Esophagus squamous epithelium (tissue), 5 donors: ENCODE data around the gene TFEB. TPM values are rescaled to one million over a fixed set of nuclear protein-coding genes. Genes with fewer than 3 reads are reported as not detected.

Experiments used
- DNase-seq: peaks from one replicate; lab custom pipeline; 2025; lab: John Stamatoyannopoulos, UW
- H3K27ac ChIP-seq, 4 donors: fragments of 200-600 bp; sonication (generic); one replicate each; pipeline ENCODE4 v1.5.1; 2016 to 2019; ENCODE audit warnings: mild to moderate bottlenecking in 1 of 4
- H3K27me3 ChIP-seq, 4 donors: fragments of 200-600 bp; sonication (generic); 1 replicate in 3 of 4; 2 replicates in 1 of 4; pipeline versions ENCODE4 v1.5.1 to v1.6.0; 2017 to 2021; ENCODE audit warnings: antibody characterized with exemption in 1 of 4
- H3K36me3 ChIP-seq, 3 donors: fragments of 200-600 bp; sonication (generic); one replicate each; pipeline ENCODE4 v1.5.1; 2016 to 2019
- H3K4me1 ChIP-seq, 3 donors: fragments of 200-600 bp; sonication (generic); one replicate each; pipeline ENCODE4 v1.5.1; 2017 to 2019
- H3K4me3 ChIP-seq, 4 donors: fragments of 200-600 bp; sonication (generic); 1 replicate in 3 of 4; 2 replicates in 1 of 4; pipeline ENCODE4 v1.5.1; 2016 to 2019; ENCODE audit warnings: mild to moderate bottlenecking in 2 of 4, moderate library complexity in 1 of 4
- H3K9me3 ChIP-seq, 3 donors: fragments of 200-600 bp; sonication (generic); one replicate each; pipeline ENCODE4 v1.5.1; 2016 to 2019
- CTCF ChIP-seq, 6 experiments: fragments of 450-650 bp in 4 of 6; fragments of 200-600 bp in 2 of 6; sonication (generic) in 2 of 6; IDR thresholded peaks; one replicate each; pipeline ENCODE4 v1.5.1; 2016 to 2019; ENCODE audit warnings: antibody characterized with exemption in 6 of 6, mild to moderate bottlenecking in 4 of 6, moderate library complexity in 4 of 6
- POLR2A ChIP-seq, 4 donors: fragments of 450-650 bp; IDR thresholded peaks; one replicate each; pipeline ENCODE4 v1.6.1; 2017; ENCODE audit warnings: antibody characterized with exemption in 4 of 4, mild to moderate bottlenecking in 4 of 4, moderate library complexity in 3 of 4
- WGBS, 2 donors: methylation state at CpG; one replicate each; pipeline ENCODE4 v1.1.5; 2018; 5-methylcytosine and 5-hydroxymethylcytosine counted together
- intact Hi-C: fragments of 100-400 bp; cut with DNase I; formaldehyde crosslinking; loops from one replicate; pipeline ENCODE4 v1.15.0; 2022
- total RNA-seq, 4 donors: library from RNA; depleted of rRNA; stranded (reverse); fragments of >200 nt; gene quantifications; one replicate each; pipeline ENCODE4 v1.1.0, GENCODE V29; 2016
- donor health status: DM: yes; HTN: yes; CAD: no.

TFEB gene
- total RNA-seq = 10 to 100 TPM in 3 of 4 donors, 1 to 10 TPM in 1; 7.0 to 17.5 (median 13.4) TPM

- Histone ChIP-seq H3K9me3 (no peaks in the 10 kb centered on the region), H3K4me3 (peak within 1 kb of the TSS; percentile 80 to 93 (median 90)), H3K27me3 (no peaks in the 10 kb centered on the region), H3K36me3 (no peaks in the 10 kb centered on the region), H3K4me1 (peaks cover 22 to 50% (median 26%) of the 10 kb centered on the region in 3 donors), H3K27ac (peak within 1 kb of the TSS; percentile 94 to 99 (median 96))
- TF ChIP-seq CTCF (IDR thresholded peaks at IDR 0.05) = peak; percentile 78 to 99 (median 98)
- peak in 2 of 4 donors; percentile 60 to 67 for TF ChIP-seq POLR2A (IDR thresholded peaks at IDR 0.05)
- 24 to 56% methylated on average over 7 to 14 of the region's 50 CpGs for WGBS, 2 donors
- intact Hi-C loops = no loop called here
- peak; percentile 63 for DNase-seq
Observed at GRCh38 chr6:41735427-41736185, at the start of gene TFEB. TSS of gene TFEB (minus strand) at chr6:41735608. CDS start at chr6:41691213, 44,395 bp downstream.

- no peak for DNase-seq
Observed at GRCh38 chr6:41784581-41785171, 49.3 kb upstream of the TFEB start.

GRCh38 chr6:41783106-41783780 is 47.8 kb upstream of the TFEB start:
- no peaks in the 10 kb centered on the region for H3K9me3 ChIP-seq
- intact Hi-C loops = loop anchor here (5.0 kb wide), 1 partner anchor 264 kb away; no protein-coding TSS in a partner anchor
- H3K36me3 ChIP-seq = peaks cover 0 to 5% (median 0%) of the 10 kb centered on the region in 3 donors
- DNase-seq = no peak
- TF ChIP-seq CTCF (IDR thresholded peaks at IDR 0.05) (no peak), POLR2A (IDR thresholded peaks at IDR 0.05) (no peak)
- H3K4me3 ChIP-seq = peak overlapping the region in 1 of 4 donors; percentile 17
- 77 to 86% methylated on average over 6 of the region's 6 CpGs for WGBS, 2 donors
- no peaks in the 10 kb centered on the region for H3K27me3 ChIP-seq
- peak overlapping the region; percentile 42 to 98 (median 90) for H3K27ac ChIP-seq
- H3K4me1 ChIP-seq = peaks cover 45 to 76% (median 48%) of the 10 kb centered on the region in 3 donors

More at GRCh38 chr6:41784581-41785171, 49.3 kb upstream of the TFEB start:
- no peak for TF ChIP-seq CTCF (IDR thresholded peaks at IDR 0.05)
- TF ChIP-seq POLR2A (IDR thresholded peaks at IDR 0.05) = no peak
- H3K36me3 ChIP-seq = peaks cover 0 to 17% (median 1%) of the 10 kb centered on the region in 3 donors
- WGBS, 2 donors = 13% methylated on average over 3 of the region's 5 CpGs; no CpG with 5 or more reads in 1 of the 2 donors
- H3K4me3 ChIP-seq = peak overlapping the region; percentile 22 to 90 (median 76)
- H3K27me3 ChIP-seq = no peaks in the 10 kb centered on the region
- intact Hi-C loops = loop anchor here (5.0 kb wide), 1 partner anchor 263 kb away; no protein-coding TSS in a partner anchor
- peak overlapping the region; percentile 89 to 99 (median 95) for H3K27ac ChIP-seq
- peaks cover 44 to 77% (median 47%) of the 10 kb centered on the region in 3 donors for H3K4me1 ChIP-seq
- H3K9me3 ChIP-seq = no peaks in the 10 kb centered on the region

GRCh38 chr6:41781366-41781730 is 45.9 kb upstream of the TFEB start:
- peaks cover 0 to 16% (median 0%) of the 10 kb centered on the region in 3 donors for H3K36me3 ChIP-seq
- no peaks in the 10 kb centered on the region for H3K9me3 ChIP-seq
- no peak for DNase-seq
- H3K27ac ChIP-seq = peak overlapping the region; percentile 85 to 94 (median 91)
- H3K4me3 ChIP-seq = peak overlapping the region; percentile 47 to 91 (median 78)
- intact Hi-C loops = loop anchor here (5.0 kb wide), 1 partner anchor 266 kb away; no protein-coding TSS in a partner anchor
- no peaks in the 10 kb centered on the region for H3K27me3 ChIP-seq
- 17% methylated on average over 3 of the region's 3 CpGs for WGBS, 2 donors
- TF ChIP-seq POLR2A (IDR thresholded peaks at IDR 0.05) = no peak
- TF ChIP-seq CTCF (IDR thresholded peaks at IDR 0.05) = no peak
- peaks cover 45 to 72% (median 47%) of the 10 kb centered on the region in 3 donors for H3K4me1 ChIP-seq
